Ammon's horn (tissue), 1 donor: ENCODE measurements around the gene VDR.
A peak's percentile ranks its signal among the peaks of the same experiment; 100 is the strongest.
"Not testable (repeated sequence)": the region's sequence is repeated elsewhere in the genome, so short reads cannot be mapped to it uniquely, and the experiment has no call there.

Experiments used
- DNase-seq: peaks from one replicate; pipeline ENCODE4 v3.0.0-alpha.2; 2016; ENCODE audit warnings: low spot score

The VDR gene

GRCh38 chr12:47813511-47814196, 91.1 kb downstream of the VDR start:
- no peak for DNase-seq

GRCh38 chr12:47812797-47813510, 91.8 kb downstream of the VDR start:
- peak; percentile 70 for DNase-seq

- no peak for DNase-seq
Observed at GRCh38 chr12:47811581-47812484, 93.0 kb downstream of the VDR start.

- no peak for DNase-seq
Observed at GRCh38 chr12:47811072-47811396, 93.8 kb downstream of the VDR start.

GRCh38 chr12:47809518-47809917, 95.3 kb downstream of the VDR start:
- DNase-seq, result not testable (repeated sequence)

GRCh38 chr12:47808574-47809365, 96.0 kb downstream of the VDR start:
- no peak for DNase-seq

- DNase-seq, result peak; percentile 62
Observed at GRCh38 chr12:47808050-47808449, 96.7 kb downstream of the VDR start.

GRCh38 chr12:47807338-47807737, 97.5 kb downstream of the VDR start:
- no peak for DNase-seq

- DNase-seq, result no peak
Observed at GRCh38 chr12:47805417-47805816, 99.4 kb downstream of the VDR start.

- no peak for DNase-seq
Observed at GRCh38 chr12:47804171-47804570, 100.6 kb downstream of the VDR start.

GRCh38 chr12:47803191-47803875, 101.5 kb downstream of the VDR start:
- no peak for DNase-seq

- no peak for DNase-seq
Observed at GRCh38 chr12:47802312-47802711, 102.5 kb downstream of the VDR start.

- no peak for DNase-seq
Observed at GRCh38 chr12:47801904-47802246, 102.9 kb downstream of the VDR start.

GRCh38 chr12:47801170-47801903, 103.5 kb downstream of the VDR start:
- DNase-seq, result peak; percentile 67

GRCh38 chr12:47800582-47800981, 104.2 kb downstream of the VDR start:
- no peak for DNase-seq

GRCh38 chr12:47799357-47799955, 105.3 kb downstream of the VDR start:
- DNase-seq, result peak; percentile 82

- no peak for DNase-seq
Observed at GRCh38 chr12:47798382-47798948, 106.3 kb downstream of the VDR start.

- no peak for DNase-seq
Observed at GRCh38 chr12:47797441-47797840, 107.4 kb downstream of the VDR start.

- no peak for DNase-seq
Observed at GRCh38 chr12:47795814-47796411, 108.9 kb downstream of the VDR start.
